Hematopoietic multipotent progenitor cell (in vitro differentiated cells): ENCODE measurements around the gene MOB1B. TPM values are rescaled to one million over a fixed set of nuclear protein-coding genes. Genes with fewer than 3 reads are reported as not detected.
"Not testable (repeated sequence)": the region's sequence is repeated elsewhere in the genome, so short reads cannot be mapped to it uniquely, and the experiment has no call there.

ENCODE experiments used
- DNase-seq, 3 donors: peaks; one replicate each; pipeline ENCODE4 v3.0.0-alpha.2; 2011 to 2015; ENCODE audit warnings: low read depth in 2 of 3, low spot score in 2 of 3
- total RNA-seq: library from RNA; depleted of rRNA; stranded (reverse); fragments of >200 nt; gene quantifications from one replicate; pipeline ENCODE4 v1.2.3, GENCODE V29; 2012

The MOB1B gene
- total RNA-seq, 1 donor = 4.8 TPM

DNA sequence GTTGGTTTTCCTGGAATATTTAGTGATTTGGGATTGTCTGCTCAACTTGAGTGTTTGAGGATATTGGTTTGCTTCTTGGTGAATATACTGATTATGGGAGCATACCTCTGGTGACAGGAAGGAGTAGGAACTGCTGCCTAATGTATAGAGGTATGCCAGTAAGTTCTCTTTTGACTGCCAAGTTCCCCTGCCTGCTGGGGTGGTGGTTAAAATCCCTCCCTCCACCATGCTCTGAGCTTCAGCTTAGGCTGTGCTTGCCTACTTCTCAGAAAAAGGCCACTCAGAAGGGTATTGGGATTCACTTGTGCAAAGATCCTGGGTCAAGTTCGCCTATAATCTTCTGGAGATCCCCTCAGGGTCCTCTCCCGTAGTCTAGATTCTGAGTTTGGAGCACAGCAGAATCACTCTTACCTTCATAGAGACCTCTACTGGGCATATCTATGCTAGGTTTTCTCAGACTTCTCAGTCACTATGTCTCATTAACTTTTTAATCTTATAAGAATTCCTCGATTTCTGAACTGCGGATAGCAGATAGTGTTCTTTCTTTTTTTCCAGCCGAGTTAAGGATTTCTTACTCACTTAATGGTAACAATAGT is 46.6 kb downstream of the MOB1B start:
- DNase-seq = no peak

DNA sequence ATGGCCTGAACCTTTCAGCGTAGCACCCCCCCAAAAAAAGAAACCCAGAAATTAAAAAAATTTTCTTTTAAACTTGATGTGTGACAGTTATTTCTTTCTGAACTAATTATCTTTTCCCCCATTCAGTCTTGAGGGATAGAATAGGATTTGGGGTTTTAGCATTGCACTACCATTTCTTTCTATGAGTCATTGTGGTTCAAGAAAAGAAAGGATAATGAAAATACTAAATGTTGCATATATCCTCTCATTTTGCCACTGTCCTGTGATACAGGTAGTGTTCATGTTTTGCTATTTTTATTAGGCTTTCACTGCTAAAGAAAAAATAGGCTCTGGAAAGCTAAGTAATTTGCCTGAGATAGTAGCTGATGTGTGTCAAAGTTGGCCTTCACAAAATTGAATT is 51.9 kb downstream of the MOB1B start:
- DNase-seq = no peak

DNA sequence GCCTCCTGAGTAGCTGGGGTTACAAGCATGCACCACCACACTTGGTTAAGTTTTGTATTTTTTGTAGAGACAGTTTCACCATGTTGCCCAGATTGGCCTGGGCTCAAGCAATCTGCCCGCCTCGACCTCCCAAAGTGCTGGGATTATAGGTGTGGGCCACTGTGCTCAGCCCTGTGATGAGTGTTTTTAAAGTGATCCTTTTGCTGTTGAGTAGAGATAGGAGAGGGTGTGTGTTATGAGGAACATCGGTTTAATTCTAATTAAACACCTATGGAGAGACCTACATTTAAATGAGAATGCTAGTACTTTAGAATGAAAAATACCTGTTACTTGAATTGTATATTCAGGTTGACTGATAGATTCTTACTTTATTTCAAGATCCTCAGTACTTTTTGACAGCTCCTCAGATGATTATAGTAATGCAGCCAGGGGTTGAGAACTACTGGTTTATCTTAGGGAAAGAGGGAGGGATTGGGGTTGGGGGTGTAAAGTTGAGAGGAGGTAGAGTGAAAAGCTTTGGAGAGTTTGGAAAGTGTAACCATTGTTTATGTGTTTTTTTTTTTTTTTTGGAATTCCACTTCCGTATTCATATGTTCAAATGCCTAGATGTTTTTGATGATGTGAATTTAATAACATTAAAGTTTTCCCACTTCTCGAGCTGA is 54.5 kb downstream of the MOB1B start:
- no peak for DNase-seq

DNA sequence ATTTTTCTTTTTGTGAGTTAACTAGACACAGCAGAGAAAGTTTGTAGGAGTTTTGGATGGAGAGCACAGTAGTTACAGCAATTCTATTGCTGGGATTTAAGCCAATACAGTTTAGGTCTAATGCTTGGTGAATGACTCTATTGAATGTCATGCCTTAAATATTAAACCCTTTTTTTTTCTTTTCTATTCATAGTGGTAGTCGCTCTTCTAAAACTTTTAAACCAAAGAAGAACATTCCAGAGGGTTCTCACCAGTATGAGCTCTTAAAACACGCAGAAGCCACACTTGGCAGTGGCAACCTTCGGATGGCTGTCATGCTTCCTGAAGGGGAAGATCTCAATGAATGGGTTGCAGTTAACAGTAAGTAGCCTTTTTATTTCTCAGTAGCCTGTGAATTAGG is 56.5 kb downstream of the MOB1B start:
- no peak for DNase-seq

DNA sequence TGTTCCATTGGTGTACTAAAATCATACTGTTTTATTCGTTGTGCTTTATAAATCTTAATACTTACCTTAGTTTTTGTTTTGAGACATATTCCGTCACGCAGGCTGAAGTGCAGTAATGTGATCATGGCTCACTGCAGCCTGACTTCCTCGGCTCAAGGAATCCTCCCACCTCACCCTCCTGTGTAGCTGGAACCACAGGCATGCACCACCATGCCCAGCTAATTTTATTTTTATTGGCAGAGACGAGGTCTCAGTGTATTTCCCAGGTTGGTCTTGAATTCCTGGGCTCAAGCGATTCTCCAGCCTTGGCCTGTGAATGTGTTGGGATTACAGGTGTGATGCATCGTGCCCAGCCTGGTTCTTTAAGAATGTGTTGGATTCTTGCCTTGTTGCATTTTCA is 66.9 kb downstream of the MOB1B start:
- no peak for DNase-seq

DNA sequence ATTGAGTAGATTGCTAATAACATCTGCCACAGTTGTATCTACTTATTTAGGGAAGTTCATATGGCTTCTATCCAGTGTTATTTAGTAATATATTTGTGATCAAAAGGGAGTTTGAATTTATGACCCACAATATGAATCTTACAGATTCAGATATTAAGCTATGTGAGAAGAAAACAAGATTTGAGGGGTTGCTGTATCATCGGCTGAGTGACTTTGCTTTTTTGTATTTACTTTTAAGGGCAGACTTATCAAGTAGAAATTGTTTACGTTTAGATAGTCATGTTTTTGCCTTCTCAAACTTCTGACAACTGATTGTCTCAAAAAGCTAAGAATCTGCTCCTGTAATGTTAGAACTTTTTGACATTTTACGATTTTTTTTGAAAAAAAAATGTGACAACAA is 74.1 kb downstream of the MOB1B start:
- no peak for DNase-seq

DNA sequence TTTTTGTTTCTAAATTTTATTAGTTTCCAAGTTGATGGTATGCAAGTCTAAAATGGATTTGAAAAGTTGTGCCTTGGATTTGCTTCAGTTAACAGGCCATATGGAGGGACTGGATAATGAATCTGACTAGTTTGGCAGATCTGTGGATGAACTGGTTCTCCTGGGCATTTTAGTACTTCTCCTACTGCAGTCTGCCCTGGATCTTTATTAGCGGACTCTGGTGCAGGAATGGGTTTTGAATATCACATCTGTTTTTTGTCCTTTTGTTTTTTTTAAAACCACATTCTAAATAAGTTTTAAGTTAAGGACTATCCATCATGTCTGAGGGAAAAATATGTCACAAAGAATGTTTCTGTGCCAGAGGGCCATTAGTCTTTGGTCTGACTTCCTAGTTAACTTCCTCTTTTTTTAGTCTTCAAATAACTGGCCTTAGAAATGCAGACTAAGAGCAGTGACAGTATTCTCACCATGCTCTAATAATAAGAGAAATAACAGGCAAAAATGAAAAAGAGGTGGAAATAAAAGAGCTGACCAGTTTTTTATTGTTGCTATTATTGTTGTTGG is 77.4 kb downstream of the MOB1B start:
- DNase-seq = peak in 2 of 3 donors; percentile 61 to 93

DNA sequence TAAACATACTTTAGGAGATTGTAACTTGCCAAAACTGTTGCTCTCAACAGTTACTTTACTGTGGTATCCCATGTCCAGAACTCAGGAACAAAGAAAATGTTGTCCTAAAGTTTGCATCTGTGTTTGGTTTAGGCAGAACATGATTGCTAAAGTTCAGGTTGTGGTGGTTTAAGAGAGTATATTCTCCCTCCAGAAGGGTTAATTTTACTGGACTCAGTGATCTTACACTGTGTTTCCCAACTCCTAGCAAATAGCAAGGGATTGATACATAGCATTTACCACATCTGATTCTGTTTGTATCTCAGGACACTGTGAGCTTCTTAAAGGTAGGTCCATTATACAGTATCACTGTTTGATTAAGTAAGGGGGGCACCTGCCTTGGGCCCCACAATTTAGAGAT is 78.0 kb downstream of the MOB1B start:
- no peak for DNase-seq

DNA sequence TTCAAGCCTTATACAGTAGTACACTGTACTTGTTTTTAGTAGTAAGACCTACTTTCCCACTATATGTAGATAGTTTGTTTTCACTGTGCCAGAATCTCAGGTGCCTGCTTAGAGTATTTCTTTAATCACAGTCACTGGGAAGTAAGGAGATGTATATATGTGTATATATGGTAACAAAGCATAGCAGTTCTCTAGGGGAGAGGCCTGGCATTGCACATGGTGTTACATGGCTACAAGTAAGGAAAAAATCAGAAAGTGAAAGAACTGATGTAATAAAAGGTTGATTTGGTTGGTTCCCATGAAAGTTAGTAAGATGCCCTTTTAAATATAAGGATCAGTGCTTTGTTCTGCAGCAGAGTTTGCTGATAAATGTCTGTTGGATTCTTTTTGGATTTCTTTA is 81.9 kb downstream of the MOB1B start:
- DNase-seq = peak in 1 of 3 donors; percentile 37

DNA sequence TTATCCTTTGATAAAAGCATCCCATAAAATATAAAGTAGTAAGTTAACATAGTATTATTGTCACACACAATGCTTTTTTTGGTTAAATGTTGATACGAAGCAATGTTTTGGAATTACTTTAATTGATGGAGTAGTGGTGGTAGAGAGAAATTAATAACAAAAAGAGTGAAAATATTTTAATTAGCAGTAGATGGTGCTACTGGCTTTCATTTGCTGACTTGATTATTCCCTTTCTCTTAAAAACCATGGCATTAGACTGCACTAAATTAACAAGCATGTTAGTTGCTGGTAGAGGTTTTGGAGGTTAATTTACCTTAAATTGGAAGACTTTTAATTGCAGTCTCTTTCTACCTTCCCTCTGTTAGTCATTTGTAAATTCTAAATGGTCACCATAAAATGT is 82.4 kb downstream of the MOB1B start:
- DNase-seq = peak in 1 of 3 donors; percentile 52

DNA sequence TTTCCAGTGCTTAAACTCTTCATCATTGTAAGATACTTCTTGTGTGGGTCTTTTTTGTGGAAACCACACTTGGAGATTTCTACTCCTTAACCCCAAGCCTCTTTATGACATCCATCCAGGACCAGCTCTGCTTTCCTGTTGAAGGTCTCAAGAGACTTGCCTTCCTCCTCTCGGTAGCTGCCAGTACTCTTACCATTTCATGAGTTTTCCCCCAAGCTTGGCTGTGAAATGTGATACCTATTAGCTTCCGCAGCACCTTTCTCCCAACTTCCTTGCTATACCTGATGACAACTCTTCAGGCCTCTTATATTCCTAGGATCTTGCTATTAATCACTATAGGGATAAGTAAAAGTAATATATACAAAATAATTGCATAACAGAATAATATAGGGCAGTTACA is 89.4 kb downstream of the MOB1B start:
- no peak for DNase-seq

DNA sequence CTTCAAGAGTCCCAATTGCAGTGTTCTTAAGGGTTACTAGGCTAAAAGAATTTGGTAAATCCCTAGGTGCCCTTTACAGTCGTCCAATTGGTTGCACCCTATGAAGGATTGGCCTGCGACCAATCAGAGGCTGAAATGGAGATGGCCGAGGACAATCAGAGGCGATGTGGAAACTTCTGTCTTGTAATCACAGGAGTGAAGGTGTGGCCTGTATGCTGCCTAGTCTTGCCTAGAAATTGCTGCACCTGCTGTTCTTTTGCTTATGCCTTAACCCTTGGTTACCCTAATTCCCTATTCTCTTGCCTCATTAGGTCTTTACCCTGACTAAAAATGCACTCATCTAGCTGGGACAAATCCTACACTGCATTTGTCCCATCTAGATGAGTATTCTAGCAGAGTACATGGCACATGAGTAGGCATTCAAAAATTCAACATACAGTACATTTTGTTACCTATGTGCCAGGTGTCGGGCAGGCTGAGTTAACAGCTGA is 90.3 kb downstream of the MOB1B start:
- DNase-seq = no peak

DNA sequence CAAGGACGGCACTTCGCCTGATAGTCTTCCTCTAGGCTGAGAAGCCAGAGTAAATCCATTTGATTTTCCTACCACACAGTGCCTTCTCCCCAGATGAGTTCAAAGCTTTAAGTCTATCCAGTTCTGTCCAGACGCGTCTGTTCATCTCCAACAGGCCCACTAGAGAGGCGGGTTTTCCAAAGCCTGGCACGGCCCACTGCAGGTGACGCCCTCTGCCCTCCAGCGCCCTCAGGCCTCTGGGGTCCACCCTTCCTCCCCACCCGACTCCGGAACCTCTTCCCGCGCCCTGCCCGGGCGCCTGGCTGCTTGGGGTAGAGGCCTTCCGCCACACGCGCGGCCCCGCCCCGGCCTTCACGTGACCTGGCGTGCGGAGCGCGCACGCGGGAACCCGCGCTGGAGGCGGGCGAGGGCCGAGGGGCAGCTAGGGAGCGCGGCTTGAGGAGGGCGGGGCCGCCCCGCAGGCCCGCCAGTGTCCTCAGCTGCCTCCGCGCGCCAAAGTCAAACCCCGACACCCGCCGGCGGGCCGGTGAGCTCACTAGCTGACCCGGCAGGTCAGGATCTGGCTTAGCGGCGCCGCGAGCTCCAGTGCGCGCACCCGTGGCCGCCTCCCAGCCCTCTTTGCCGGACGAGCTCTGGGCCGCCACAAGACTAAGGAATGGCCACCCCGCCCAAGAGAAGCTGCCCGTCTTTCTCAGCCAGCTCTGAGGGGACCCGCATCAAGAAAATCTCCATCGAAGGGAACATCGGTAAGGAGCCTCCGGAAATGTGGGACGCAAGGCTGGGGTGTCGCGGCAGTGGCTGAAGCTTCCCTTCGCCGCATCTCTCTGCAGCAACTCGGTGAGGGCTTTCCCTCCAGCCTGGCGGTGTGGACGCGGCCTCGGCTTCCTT is 91.3 kb downstream of the MOB1B start, which contains the start of gene DCK:
TSS of gene DCK (plus strand) at position 469 of the 888 bp plus-strand sequence. CDS start at position 656, 187 bp downstream.
- peak; percentile 70 to 93 (median 90) for DNase-seq

DNA sequence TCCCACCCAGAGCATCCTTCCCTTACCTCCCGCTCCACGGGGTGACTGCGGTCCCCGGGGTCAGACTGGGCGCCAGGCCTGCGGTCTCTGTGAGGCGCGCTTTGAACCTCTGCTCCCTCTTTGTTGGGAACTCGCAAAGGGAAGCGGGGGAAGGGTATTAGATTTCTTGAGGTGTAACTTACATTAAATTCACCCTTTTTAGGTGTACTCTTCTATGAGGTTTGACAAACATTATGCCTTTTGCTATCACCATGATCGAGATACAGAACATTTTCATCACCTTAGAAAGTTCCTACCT is 91.8 kb downstream of the MOB1B start:
- no peak for DNase-seq

DNA sequence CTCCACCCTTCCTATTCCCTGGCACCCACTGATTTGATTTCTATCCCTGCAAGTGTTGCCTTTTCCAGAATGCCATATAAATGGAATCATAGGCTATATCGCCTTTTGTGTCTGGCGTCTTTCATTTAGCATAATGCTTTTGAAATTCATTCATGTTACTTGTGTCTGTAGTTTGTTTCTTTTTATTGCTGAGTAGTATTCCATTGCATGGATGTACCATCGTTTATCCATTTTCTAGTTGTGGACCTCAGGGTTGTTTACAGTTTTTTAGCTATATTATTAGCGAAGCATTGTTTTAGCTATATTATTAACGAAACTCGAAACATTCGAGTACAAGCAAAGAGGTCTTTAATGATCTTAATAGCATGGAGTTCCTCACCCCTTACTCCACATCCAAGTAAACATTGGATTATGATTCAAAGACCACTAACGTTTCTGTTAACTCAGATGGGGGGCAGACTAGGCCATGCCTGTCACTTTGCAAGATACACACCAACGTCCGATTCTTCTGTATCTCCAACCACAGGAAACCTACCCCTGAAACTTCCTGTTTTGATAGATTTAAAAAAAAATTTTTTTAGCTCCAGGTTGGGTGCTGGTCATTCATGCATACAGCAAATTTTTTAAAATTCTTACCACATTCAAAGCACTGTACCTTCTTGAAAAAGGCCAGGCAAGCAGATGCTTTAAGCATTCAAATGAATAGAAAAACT is 92.4 kb downstream of the MOB1B start:
- peak in 1 of 3 donors; percentile 53 for DNase-seq

DNA sequence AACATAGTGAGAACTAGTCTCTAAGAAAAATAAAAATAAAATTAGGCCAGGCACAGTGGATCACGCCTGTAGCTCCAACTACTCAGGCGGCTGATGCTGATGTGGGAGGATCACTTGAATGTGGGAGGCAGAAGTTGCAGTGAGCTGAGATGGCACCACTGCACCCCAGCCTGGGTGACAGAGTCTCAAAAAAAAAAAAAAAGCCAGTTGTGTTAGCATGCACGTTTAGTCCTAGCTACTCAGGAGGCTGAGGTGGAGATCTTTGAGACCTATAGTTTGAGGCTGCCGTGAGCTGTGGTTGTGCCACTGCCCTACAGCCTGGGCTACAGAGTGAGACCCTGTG is 93.8 kb downstream of the MOB1B start:
- no peak for DNase-seq

DNA sequence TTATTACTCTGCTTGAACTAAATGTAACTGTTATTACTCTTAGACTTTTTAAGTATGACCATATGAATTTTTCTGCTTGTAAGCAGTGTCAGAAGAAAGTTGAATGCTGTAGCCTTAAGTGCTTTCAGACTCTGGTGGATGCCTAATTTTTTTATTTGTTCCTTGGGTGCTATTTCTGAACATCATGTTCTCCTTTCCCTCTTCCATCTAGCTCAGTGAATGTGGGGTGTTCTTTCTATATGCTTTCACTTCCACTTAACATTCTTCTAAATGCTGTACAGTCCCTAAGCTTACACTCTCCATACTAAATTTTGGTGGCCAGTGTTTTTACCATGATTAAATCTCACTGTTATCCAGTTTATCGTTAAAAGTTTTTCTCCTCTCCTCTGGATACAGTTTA is 94.9 kb downstream of the MOB1B start:
- no peak for DNase-seq

DNA sequence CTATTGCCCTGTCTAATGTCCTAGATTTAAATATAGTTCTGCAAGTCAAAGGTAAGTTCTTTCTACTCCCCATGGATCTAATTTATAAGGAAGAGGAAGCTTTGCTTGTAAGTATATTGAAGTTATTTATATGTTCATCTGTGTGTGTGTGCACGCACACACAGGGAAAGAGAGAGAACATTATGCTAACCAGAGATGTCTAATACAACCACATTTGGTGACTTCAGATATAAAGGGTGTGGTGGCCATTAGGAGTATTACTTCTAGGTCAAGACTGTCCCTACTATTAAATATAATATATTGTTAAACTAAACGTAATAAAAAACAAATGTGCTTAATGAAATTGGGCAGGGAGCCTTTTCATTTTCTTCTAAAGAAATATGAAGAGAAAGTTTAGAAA is 95.4 kb downstream of the MOB1B start:
- DNase-seq = no peak

DNA sequence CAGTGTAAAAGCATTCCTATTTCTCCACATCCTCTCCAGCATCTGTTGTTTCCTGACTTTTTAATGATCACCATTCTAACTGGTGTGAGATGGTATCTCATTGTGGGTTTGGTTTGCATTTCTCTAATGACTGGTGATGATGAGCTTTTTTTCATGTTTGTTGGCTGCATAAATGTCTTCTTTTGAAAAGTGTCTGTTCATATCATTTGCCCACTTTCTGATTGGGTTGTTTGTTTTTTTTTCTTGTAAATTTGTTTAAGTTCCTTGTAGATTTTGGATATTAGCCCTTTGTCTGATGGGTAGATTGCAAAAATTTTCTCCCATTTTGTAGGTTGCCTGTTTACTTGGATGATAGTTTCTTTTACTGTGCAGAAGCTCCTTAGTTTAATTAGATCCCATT is 97.5 kb downstream of the MOB1B start:
- DNase-seq = not testable (repeated sequence)

DNA sequence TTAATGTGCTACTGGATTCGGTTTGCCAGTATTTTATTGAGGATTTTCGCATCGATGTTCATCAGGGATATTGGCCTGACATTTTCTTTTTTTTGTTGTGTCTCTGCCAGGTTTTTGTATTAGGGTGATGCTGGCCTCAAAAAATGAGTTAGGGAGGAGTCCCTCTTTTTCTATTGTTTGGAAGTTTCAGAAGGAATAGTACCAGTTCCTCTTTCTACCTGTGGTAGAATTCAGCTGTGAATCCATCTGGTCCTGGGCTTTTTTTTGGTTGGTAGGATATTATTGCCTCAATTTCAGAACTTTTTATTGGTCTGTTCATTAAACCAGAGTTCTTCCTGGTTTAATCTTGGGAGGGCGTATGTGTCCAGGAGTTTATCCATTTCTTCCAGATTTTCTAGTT is 99.2 kb downstream of the MOB1B start:
- not testable (repeated sequence) for DNase-seq
